HepG2 (cell line): Measurements from ENCODE around the gene DOCK2. TPM values are rescaled to one million over a fixed set of nuclear protein-coding genes. Genes with fewer than 3 reads are reported as not detected.

Experiments used
- ATAC-seq: fragments of 200-7000 bp; cut with Tn5 transposase; 3 replicates; pipeline ENCODE4 v1.9.1; 2020; ENCODE audit warnings: mild to moderate bottlenecking, moderate library complexity
- BruUV-seq: library from RNA; stranded (reverse); fragments of 400-500 nt; replicated peaks from 2 replicates; lab custom pipeline; 2021; lab: Mats Ljungman, UMichigan
- CTCF ChIA-PET: fragments of 300-600 bp; formaldehyde crosslinking; extraction: SDS; loops from one replicate; lab custom pipeline; 2021; ENCODE audit warnings: low total read pairs, inconsistent platforms, low intra/inter-chr PET ratio; lab: Yijun Ruan, JAX
- POLR2A ChIA-PET: fragments of 350-600 bp; sonication (Branson Sonifier 250); formaldehyde crosslinking; loops from one replicate; lab custom pipeline; 2020; ENCODE audit warnings: antibody characterized with exemption, inconsistent platforms; lab: Yijun Ruan, JAX
- DNase-seq: peaks from one replicate; pipeline ENCODE4 v3.0.0-alpha.2; 2015; ENCODE audit warnings: low spot score
- FAIRE-seq: peaks from 3 replicates; lab custom pipeline; 2011; peaks lifted over from hg19 to GRCh38; lab: Jason Lieb, UNC
- H2AFZ ChIP-seq: one replicate; pipeline ENCODE4 v1.6.1; 2011; ENCODE audit warnings: low read length, inconsistent platforms
- H3K27ac ChIP-seq: fragments of 300-600 bp; 3 replicates; pipeline ENCODE4 v1.8.0; 2011; ENCODE audit warnings: mixed run types, mild to moderate bottlenecking, mixed read lengths, low read length, inconsistent platforms; ENCODE audit not compliant: insufficient read depth; ENCODE audit errors: extremely low read length
- H3K27me3 ChIP-seq, 2 experiments: fragments of 200-600 bp in 1 of 2; 2 replicates in 1 of 2; 3 replicates in 1 of 2; pipeline versions ENCODE4 v1.6.0 to v1.8.0; 2011; ENCODE audit warnings: low read length in 2 of 2, mild to moderate bottlenecking in 2 of 2, moderate library complexity in 2 of 2, inconsistent platforms in 1 of 2; ENCODE audit not compliant: insufficient read depth in 2 of 2, control insufficient read depth in 1 of 2
- H3K36me3 ChIP-seq, 2 experiments: fragments of 200-600 bp in 1 of 2; replicated peaks in 1 of 2; 2 replicates in 1 of 2; 3 replicates in 1 of 2; pipeline versions ENCODE4 v1.5.1 to v1.8.0; 2011; ENCODE audit warnings: low read length in 2 of 2, inconsistent platforms in 1 of 2; ENCODE audit not compliant: insufficient read depth in 2 of 2, control insufficient read depth in 1 of 2
- H3K4me1 ChIP-seq: 2 replicates; pipeline ENCODE4 v1.5.1; 2012; ENCODE audit warnings: low read length, inconsistent platforms; ENCODE audit not compliant: insufficient read depth
- H3K4me2 ChIP-seq: 2 replicates; pipeline ENCODE4 v1.6.0; 2011; ENCODE audit warnings: low read depth, low read length, inconsistent platforms
- H3K4me3 ChIP-seq, 3 experiments: fragments of 200-600 bp in 1 of 3; sonication (generic), shearing (Covaris generic) in 1 of 3; replicated peaks in 1 of 3; 2 replicates each; pipeline ENCODE4 v1.5.1; 2011 to 2016; ENCODE audit warnings: low read length in 3 of 3, inconsistent platforms in 2 of 3, low read depth in 2 of 3, mild to moderate bottlenecking in 2 of 3, control low read depth in 1 of 3, mixed read lengths in 1 of 3; ENCODE audit not compliant: insufficient read depth in 1 of 3
- H3K79me2 ChIP-seq: one replicate; pipeline ENCODE4 v1.6.1; 2011; ENCODE audit warnings: low read length, inconsistent platforms; ENCODE audit not compliant: insufficient read depth
- H3K9ac ChIP-seq: 2 replicates; pipeline ENCODE4 v1.6.0; 2011; ENCODE audit warnings: mild to moderate bottlenecking, low read depth, low read length, inconsistent platforms; ENCODE audit not compliant: insufficient read depth
- H3K9me3 ChIP-seq: 2 replicates; pipeline ENCODE4 v1.5.1; 2012; ENCODE audit warnings: mild to moderate bottlenecking, low read length
- H4K20me1 ChIP-seq: 2 replicates; pipeline ENCODE4 v1.6.0; 2011; ENCODE audit warnings: inconsistent platforms, mild to moderate bottlenecking, low read length, moderate library complexity; ENCODE audit not compliant: insufficient read depth
- EEA1 ChIP-seq: sonication (generic); formaldehyde crosslinking; IDR thresholded peaks from 2 replicates; pipeline ENCODE4 v1.5.1; 2020; ENCODE audit warnings: mild to moderate bottlenecking, missing genetic modification reagents, borderline replicate concordance
- KDM1A ChIP-seq: IDR thresholded peaks from 2 replicates; pipeline ENCODE4 v1.6.1; 2016; ENCODE audit warnings: missing compliant biosample characterization
- MTF1 ChIP-seq: sonication (generic); formaldehyde crosslinking; IDR thresholded peaks from 2 replicates; pipeline ENCODE4 v1.5.0; 2020; ENCODE audit warnings: missing genetic modification reagents
- SKI ChIP-seq: fragments of 450-650 bp; IDR thresholded peaks from one replicate; pipeline ENCODE4 v1.6.1; 2018; ENCODE audit warnings: mild to moderate bottlenecking; ENCODE audit not compliant: partially characterized antibody
- SOX5 ChIP-seq: IDR thresholded peaks from 2 replicates; pipeline ENCODE4 v1.6.1; 2016; ENCODE audit warnings: borderline replicate concordance
- ZNF367 ChIP-seq: sonication (generic); formaldehyde crosslinking; IDR thresholded peaks from 2 replicates; pipeline ENCODE4 v1.4.0; 2020; ENCODE audit warnings: missing genetic modification reagents, borderline replicate concordance
- ZNF432 ChIP-seq: sonication (generic); formaldehyde crosslinking; IDR thresholded peaks from 2 replicates; pipeline ENCODE4 v1.5.0; 2020; ENCODE audit warnings: missing genetic modification reagents, mild to moderate bottlenecking, borderline replicate concordance
- ZNF75D ChIP-seq: sonication (generic); formaldehyde crosslinking; IDR thresholded peaks from 2 replicates; pipeline ENCODE4 v1.8.1; 2023; ENCODE audit warnings: missing genetic modification reagents, mild to moderate bottlenecking, borderline replicate concordance
- whole genome bisulfite sequencing: methylation state at CpG from one replicate; pipeline ENCODE4 v1.1.6; 2017; ENCODE audit warnings: low lambda C conversion rate; 5-methylcytosine and 5-hydroxymethylcytosine counted together
- in situ Hi-C: cut with HindIII; loops from 2 replicates; pipeline ENCODE4 v1.10.0; 2017; ENCODE audit warnings: low pct_unique_long_range_greater_than_20kb; ENCODE audit not compliant: extremely low pct_ligation_motif_present
- intact Hi-C: fragments of 100-400 bp; cut with micrococcal nuclease; formaldehyde crosslinking; loops from one replicate; pipeline ENCODE4 v1.10.0; 2022; ENCODE audit not compliant: unreplicated experiment
- polyA plus RNA-seq, 8 experiments: library from polyadenylated mRNA; depleted of rRNA in 3 of 8; stranded (reverse) in 7 of 8; unstranded in 1 of 8; fragments of >200 nt; fragmentation: Illumina TruSeq in 4 of 8; extraction: Trizol in 4 of 8; gene quantifications; 2 replicates each; pipeline versions ENCODE4 v1.2.1 to v1.2.3, GENCODE V29; 2011 to 2016; ENCODE audit warnings: low read depth in 4 of 8, missing spikeins in 1 of 8, mixed read lengths in 1 of 8; ENCODE audit not compliant: insufficient read depth in 1 of 8
- total RNA-seq, 5 experiments: library from RNA; depleted of rRNA; stranded (reverse); fragments of >200 nt; fragmentation: Illumina TruSeq; extraction: Trizol; gene quantifications; 2 replicates each; pipeline ENCODE4 v1.2.3, GENCODE V29; 2016; ENCODE audit warnings: low read depth in 1 of 5
- TF ChIP-seq, protein P1 (sequence below): sonication (generic); formaldehyde crosslinking; IDR thresholded peaks from 2 replicates; pipeline ENCODE4 v1.4.0; 2020; ENCODE audit warnings: missing genetic modification reagents, borderline replicate concordance
- TF ChIP-seq, protein P2 (sequence below): sonication (generic); formaldehyde crosslinking; IDR thresholded peaks from 2 replicates; pipeline ENCODE4 v1.4.0; 2020; ENCODE audit warnings: missing genetic modification reagents
- TF ChIP-seq, protein P3 (sequence below): sonication (generic); formaldehyde crosslinking; IDR thresholded peaks from 2 replicates; pipeline ENCODE4 v1.4.0; 2020; ENCODE audit warnings: mild to moderate bottlenecking, low read depth, missing genetic modification reagents
- TF ChIP-seq, protein P4 (sequence below): sonication (generic); formaldehyde crosslinking; IDR thresholded peaks from 2 replicates; pipeline ENCODE4 v1.9.0; 2022; ENCODE audit warnings: missing genetic modification reagents, mild to moderate bottlenecking, borderline replicate concordance

The DOCK2 gene
- total and polyA plus RNA-seq, 2 of the 13 experiments (the other 11 are each of a cell fraction or from before 2014, with no cell fraction given), result not detected

DNA sequence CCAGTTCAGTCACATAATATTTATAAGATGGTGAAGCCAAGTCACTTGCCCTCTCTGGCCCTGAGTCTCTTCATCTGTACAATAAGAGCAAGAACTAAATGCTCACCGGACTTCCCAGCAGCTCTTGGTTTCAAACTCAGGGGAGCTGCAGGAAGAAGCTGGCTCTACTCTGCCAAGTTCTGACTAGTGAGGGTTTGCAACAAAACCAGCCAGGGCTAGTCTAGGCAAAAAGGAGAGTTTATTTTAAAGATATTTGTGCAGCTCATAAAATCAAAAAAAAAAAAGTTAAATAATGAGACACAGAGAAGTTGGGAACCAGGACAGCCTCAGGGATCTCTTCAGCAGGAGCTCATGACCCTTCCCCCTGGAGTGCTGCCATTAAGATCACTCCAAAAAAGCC lies 107.3 kb downstream of the DOCK2 start:
- H2AFZ ChIP-seq, result no peak overlapping the region
- TF ChIP-seq, protein P1, sequence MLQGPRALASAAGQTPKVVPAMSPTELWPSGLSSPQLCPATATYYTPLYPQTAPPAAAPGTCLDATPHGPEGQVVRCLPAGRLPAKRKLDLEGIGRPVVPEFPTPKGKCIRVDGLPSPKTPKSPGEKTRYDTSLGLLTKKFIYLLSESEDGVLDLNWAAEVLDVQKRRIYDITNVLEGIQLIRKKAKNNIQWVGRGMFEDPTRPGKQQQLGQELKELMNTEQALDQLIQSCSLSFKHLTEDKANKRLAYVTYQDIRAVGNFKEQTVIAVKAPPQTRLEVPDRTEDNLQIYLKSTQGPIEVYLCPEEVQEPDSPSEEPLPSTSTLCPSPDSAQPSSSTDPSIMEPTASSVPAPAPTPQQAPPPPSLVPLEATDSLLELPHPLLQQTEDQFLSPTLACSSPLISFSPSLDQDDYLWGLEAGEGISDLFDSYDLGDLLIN (CRISPR knock-in tag), result no peak
- TF ChIP-seq, protein P2, sequence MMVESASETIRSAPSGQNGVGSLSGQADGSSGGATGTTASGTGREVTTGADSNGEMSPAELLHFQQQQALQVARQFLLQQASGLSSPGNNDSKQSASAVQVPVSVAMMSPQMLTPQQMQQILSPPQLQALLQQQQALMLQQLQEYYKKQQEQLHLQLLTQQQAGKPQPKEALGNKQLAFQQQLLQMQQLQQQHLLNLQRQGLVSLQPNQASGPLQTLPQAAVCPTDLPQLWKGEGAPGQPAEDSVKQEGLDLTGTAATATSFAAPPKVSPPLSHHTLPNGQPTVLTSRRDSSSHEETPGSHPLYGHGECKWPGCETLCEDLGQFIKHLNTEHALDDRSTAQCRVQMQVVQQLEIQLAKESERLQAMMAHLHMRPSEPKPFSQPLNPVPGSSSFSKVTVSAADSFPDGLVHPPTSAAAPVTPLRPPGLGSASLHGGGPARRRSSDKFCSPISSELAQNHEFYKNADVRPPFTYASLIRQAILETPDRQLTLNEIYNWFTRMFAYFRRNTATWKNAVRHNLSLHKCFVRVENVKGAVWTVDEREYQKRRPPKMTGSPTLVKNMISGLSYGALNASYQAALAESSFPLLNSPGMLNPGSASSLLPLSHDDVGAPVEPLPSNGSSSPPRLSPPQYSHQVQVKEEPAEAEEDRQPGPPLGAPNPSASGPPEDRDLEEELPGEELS (CRISPR knock-in tag), result no peak
- no peaks in the 10 kb centered on the region for H4K20me1 ChIP-seq
- H3K9me3 ChIP-seq, result no peaks in the 10 kb centered on the region
- no peaks in the 10 kb centered on the region for H3K79me2 ChIP-seq
- H3K4me3 ChIP-seq, result no peak overlapping the region
- no peaks in the 10 kb centered on the region for H3K36me3 ChIP-seq
- 0 out of 5 replicates have a peak, but pooled peaks cover 0 to 6% of the 10 kb centered on the region in 2 experiments for H3K27me3 ChIP-seq
- H3K4me2 ChIP-seq, result no peak overlapping the region
- FAIRE-seq (no peak), DNase-seq (no peak), ATAC-seq (no peak)
- in situ Hi-C loops, result no loop called here
- 0% methylated on average over 1 of the region's 1 CpG for WGBS
- no peak overlapping the region for H3K27ac ChIP-seq
- no peak overlapping the region for H3K9ac ChIP-seq
- ChIA-PET POLR2A (no interaction called here), CTCF (no interaction called here)
- intact Hi-C loops, result no loop called here
- no peaks in the 10 kb centered on the region for H3K4me1 ChIP-seq
- BruUV-seq, result no TSS peak

DNA sequence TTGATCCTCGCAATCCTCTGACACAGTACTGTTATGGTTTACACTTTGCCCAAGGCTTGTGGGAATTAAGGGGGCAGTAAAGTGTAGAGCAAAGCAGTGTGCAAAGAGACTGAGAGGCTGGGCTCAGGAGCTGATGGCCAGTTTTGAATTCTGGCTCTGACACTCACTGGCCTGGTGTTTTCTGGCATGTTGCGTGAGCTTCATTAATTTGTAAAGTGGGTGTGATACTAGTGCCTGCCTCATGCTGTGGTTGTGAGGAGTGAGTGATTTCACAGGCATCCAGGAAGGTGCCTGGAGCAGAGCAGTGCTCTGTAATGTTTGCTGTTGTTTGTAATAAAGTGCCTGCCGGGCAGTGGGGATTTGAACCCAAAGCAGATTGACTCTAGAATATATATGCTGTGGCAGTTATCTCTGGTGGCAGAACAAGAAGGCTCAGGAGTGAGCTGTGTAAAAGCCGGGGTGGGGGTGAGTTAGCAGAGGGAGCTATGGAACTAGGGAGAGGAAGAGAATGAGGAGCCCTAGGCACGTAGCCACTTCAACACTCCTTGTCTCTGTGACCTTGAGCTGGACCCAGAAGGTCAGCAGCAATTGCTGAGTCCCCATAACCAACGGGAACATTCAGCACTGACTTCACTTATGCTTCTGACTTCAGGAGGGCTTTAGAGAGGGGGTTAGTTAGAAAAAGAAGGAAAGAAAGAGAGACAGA lies 108.5 kb downstream of the DOCK2 start:
- FAIRE-seq, result no peak
- CTCF ChIA-PET, result no interaction called here
- TF ChIP-seq, protein P3, sequence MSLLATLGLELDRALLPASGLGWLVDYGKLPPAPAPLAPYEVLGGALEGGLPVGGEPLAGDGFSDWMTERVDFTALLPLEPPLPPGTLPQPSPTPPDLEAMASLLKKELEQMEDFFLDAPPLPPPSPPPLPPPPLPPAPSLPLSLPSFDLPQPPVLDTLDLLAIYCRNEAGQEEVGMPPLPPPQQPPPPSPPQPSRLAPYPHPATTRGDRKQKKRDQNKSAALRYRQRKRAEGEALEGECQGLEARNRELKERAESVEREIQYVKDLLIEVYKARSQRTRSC (CRISPR knock-in tag), result no peak
- no peak for TF ChIP-seq SOX5 (CRISPR knock-in tag)
- no peak for TF ChIP-seq MTF1
- TF ChIP-seq KDM1A (CRISPR knock-in tag), result no peak
- no peak for TF ChIP-seq EEA1 (CRISPR knock-in tag)
- TF ChIP-seq SKI, result no peak
- TF ChIP-seq ZNF75D (CRISPR knock-in tag), result no peak
- no peak for TF ChIP-seq ZNF367 (CRISPR knock-in tag)
- TF ChIP-seq, protein P4, sequence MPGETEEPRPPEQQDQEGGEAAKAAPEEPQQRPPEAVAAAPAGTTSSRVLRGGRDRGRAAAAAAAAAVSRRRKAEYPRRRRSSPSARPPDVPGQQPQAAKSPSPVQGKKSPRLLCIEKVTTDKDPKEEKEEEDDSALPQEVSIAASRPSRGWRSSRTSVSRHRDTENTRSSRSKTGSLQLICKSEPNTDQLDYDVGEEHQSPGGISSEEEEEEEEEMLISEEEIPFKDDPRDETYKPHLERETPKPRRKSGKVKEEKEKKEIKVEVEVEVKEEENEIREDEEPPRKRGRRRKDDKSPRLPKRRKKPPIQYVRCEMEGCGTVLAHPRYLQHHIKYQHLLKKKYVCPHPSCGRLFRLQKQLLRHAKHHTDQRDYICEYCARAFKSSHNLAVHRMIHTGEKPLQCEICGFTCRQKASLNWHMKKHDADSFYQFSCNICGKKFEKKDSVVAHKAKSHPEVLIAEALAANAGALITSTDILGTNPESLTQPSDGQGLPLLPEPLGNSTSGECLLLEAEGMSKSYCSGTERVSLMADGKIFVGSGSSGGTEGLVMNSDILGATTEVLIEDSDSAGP (CRISPR knock-in tag), result no peak
- TF ChIP-seq ZNF432 (CRISPR knock-in tag), result no peak

More for the DNA sequence above, 108.5 kb downstream of the DOCK2 start:
- no peaks in the 10 kb centered on the region for H4K20me1 ChIP-seq
- no peaks in the 10 kb centered on the region for H3K9me3 ChIP-seq
- no peak overlapping the region for H3K4me2 ChIP-seq
- in situ Hi-C loops, result no loop called here
- H3K27ac ChIP-seq, result no peak overlapping the region
- intact Hi-C loops, result no loop called here
- no TSS peak for BruUV-seq
- no peaks in the 10 kb centered on the region for H3K36me3 ChIP-seq
- no peak overlapping the region for H3K4me3 ChIP-seq
- DNase-seq, result no peak
- H3K4me1 ChIP-seq, result no peaks in the 10 kb centered on the region
- ATAC-seq, result no peak
- H3K79me2 ChIP-seq, result no peaks in the 10 kb centered on the region
- H3K9ac ChIP-seq, result no peak overlapping the region
- H2AFZ ChIP-seq, result no peak overlapping the region
- WGBS, result 0% methylated on average over 5 of the region's 6 CpGs
- POLR2A ChIA-PET, result no interaction called here
- H3K27me3 ChIP-seq, result 0 out of 5 replicates have a peak, but pooled peaks cover 0 to 6% of the 10 kb centered on the region in 2 experiments
